GM20000 (cell line): ENCODE data around the gene P2RY8.

Source experiments
- DNase-seq: peaks from one replicate; pipeline ENCODE4 v3.0.0; 2012; ENCODE audit warnings: low spot score
- TF ChIP-seq, protein P1 (sequence below): IDR thresholded peaks from 2 replicates; pipeline ENCODE4 v1.5.1; 2012; ENCODE audit warnings: mild to moderate bottlenecking, control low read depth; ENCODE audit errors: extremely low read depth, missing control alignments

P2RY8 gene

DNA sequence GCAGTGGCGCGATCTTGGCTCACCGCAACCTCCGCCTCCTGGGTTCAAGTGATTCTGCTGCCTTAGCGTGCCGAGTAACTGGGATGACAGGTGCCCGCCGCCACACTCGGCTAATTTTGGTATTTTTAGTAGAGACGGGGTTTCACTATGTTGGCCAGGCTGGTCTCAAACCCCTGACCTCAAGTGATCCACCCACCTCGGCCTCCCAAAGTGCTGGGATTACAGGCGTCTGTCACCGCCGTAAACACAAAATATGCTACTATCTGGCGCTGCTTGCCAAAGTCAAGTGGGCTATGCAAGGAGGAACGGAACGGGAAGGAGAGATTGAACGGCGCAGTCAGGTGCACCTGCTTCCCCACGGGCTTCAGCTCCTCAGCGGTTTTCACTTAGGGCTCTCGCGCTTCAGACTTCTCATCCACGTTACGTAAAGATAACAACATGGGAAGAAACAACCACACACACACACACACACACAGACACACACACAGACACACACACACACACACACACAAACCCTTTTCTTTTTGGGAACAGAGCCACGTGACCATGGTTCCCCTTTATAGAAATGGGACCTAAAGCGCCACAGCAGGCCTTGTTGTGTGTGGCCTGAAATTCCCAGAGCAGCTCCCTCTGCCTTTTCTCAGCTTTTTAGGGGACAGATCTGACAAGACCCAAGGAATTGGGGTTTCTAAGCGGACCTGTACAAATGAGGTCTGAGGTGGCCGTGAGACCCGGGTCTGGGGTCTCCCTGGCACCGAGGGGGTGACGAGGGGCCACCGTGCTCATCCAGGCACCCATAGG lies 1.5 kb downstream of the P2RY8 start:
- TF ChIP-seq, protein P1, sequence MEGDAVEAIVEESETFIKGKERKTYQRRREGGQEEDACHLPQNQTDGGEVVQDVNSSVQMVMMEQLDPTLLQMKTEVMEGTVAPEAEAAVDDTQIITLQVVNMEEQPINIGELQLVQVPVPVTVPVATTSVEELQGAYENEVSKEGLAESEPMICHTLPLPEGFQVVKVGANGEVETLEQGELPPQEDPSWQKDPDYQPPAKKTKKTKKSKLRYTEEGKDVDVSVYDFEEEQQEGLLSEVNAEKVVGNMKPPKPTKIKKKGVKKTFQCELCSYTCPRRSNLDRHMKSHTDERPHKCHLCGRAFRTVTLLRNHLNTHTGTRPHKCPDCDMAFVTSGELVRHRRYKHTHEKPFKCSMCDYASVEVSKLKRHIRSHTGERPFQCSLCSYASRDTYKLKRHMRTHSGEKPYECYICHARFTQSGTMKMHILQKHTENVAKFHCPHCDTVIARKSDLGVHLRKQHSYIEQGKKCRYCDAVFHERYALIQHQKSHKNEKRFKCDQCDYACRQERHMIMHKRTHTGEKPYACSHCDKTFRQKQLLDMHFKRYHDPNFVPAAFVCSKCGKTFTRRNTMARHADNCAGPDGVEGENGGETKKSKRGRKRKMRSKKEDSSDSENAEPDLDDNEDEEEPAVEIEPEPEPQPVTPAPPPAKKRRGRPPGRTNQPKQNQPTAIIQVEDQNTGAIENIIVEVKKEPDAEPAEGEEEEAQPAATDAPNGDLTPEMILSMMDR: no peak
- peak; percentile 20 for DNase-seq

DNA sequence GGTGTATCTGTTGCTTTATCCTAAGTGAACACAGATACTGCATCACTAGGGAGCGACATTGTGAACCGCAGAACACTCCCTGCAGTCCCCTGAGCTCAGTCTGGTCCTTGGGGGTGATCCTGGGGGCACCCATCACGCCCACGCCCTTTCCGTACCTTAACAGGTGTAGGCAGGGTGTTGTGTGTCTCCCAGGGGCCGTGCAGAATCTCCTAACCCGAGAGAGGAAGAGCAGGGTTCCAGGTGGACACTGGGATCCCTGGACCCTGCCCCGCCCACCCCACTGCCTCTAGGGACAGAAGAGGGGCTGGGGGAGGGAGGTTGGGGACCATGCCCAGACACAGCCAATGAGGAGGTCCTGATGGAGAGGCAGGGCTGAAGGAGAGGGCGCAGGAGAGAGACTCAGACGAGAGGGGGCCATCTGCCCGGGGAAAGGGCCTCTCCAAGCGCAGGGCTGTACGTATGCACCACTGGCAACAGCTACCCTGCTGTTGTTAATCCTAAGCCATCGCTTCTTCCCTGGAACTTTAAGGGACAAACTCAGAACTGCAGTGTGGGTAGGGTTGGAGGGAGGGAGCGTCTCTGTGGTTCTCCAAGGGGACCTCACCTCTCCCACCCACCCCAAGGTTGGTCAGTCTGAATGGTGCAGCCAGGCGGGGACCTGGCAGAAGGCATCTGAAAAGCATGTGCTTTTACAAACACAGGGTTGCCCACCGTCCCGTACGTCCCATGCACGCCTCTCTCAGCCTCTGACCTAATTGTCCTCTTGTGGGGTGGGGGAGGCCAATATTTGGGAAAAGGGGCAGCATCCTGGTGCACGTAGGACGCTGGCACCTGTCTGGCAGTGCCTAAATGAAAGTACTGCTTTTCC lies 2.5 kb downstream of the P2RY8 start:
- DNase-seq: peak; percentile 21
- TF ChIP-seq, protein P1: no peak

DNA sequence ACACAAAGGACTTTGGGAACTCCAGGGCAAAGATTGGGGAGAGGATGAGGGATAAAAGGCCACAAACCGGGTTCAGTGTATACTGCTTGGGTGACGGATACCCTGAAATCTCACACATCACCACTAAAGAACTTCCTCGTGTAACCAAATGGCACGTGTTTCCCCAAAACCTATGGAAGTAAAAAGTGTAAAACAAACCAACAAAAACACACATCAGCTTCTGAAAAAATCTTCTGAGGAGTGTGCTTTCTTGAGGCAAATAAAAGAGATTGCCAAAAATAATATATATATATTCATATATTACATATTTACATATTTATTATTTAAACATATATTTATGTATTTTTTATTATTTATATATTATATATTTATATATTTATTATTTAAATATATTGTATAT lies 3.9 kb downstream of the P2RY8 start:
- TF ChIP-seq, protein P1: no peak
- no peak for DNase-seq

DNA sequence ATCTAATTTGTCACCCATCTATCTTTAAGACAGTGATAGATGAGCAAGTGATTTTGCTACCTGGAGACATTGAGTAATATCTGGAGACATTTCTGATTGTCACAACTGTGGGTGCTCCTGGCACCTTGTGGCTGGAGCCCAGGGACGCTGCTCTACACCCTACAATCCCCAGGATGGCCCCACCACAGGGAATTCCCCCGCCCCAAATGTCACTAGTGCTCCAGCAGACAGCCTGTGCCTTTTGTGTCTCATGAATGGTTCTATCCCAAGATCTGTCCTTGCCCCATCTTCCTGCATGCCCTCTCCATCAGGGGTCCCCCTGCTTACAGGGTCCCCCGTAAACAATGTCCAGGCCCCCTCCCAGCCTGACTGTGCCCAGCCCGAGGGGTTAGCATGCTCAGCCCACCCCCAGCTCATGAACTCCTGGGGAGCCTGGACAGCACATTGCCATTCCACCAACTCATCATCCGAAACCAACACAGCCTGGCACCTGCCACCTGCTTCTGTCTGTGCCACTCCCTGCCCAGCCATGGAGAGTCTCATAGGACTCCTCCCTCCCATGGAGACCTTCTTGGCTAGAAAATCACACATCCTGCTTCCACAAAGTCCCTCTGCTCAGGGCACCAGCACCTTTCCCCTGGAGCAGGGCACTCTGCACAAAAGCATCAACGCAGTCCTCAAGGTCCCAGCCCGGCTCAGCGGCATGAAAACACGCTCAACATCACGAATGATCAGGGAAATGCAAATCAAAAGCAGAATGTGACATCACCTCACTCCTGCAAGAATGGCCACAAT lies 5.7 kb downstream of the P2RY8 start:
- TF ChIP-seq, protein P1: no peak
- no peak for DNase-seq

DNA sequence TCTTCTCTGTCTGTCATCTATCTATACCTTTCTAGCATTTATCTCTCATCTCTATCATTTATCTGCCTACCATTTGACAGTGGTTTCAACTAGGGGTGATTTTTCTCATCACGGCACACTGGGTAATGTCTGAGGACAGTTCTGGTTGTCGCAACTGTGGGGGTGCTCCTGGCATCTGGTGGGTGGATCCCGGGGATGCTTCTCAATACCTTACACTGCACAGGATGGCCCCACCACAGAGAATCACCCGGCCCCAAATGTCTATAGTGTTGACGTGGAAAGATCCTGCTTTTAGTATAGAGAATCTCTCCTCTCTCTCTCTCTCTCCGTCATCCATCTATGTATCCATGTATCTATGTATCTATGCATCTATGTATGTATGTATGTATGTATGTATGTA lies 7.2 kb downstream of the P2RY8 start:
- TF ChIP-seq, protein P1: no peak
- DNase-seq: no peak

DNA sequence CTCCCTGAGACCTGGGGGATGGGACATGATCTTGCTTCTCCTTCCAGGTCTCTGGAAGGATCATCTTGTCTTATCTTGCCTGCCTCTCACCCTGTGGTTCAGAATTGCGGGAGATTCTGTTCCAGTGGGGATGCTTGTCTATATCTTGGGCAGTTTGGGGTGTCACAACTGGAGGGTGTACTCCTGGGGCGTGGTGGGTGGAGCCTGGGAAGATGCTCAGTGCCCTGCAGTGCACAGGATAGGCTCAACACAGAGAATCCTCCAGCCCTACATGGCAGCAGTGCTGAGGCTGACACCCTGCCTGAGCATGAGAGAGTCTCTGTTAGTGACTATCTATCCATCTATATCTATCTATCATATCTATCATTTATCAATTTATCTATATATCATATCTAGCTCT lies 7.7 kb downstream of the P2RY8 start:
- no peak for DNase-seq
- TF ChIP-seq, protein P1: no peak
